ENCODE measurements around the gene PLOD2.

- no peak for TF ChIP-seq CTCF (conservative IDR thresholded peaks at IDR 0.05; ENCODE audit: low read length)
- TF ChIP-seq EZH2phosphoT487 (IDR thresholded peaks at IDR 0.05; ENCODE audit: borderline replicate concordance, low read depth, low read length), result no peak
Measured at GRCh38 chr3:146040630-146041029, 120.4 kb downstream of the PLOD2 start.

All from OCI-LY7 (cell line).